Endothelial cell of hepatic sinusoid (primary cell): ENCODE results near the gene CCN2.
"Not testable (repeated sequence)": the region's sequence is repeated elsewhere in the genome, so short reads cannot be mapped to it uniquely, and the experiment has no call there.

Source experiments
- in situ Hi-C: cut with HindIII; loops from 2 replicates; pipeline ENCODE4 v1.10.0; 2017; ENCODE audit warnings: low sequenced_read_pairs

CCN2 gene

GRCh38 chr6:131946404-131946991 lies 4.7 kb downstream of the CCN2 start:
- in situ Hi-C loops: loop anchor here (5.0 kb wide), 1 partner anchor 186 kb away; no protein-coding TSS in a partner anchor

- in situ Hi-C loops: loop anchor here (5.0 kb wide), 1 partner anchor 186 kb away; no protein-coding TSS in a partner anchor
Observed at GRCh38 chr6:131945971-131946370, 5.2 kb downstream of the CCN2 start.

GRCh38 chr6:131937703-131938631 lies 13.2 kb downstream of the CCN2 start:
- in situ Hi-C loops: loop anchor here (5.0 kb wide), 1 partner anchor 74 kb away; no protein-coding TSS in a partner anchor

- in situ Hi-C loops: loop anchor here (5.0 kb wide), 1 partner anchor 75 kb away; no protein-coding TSS in a partner anchor
Observed at GRCh38 chr6:131937226-131937625, 13.9 kb downstream of the CCN2 start.

- in situ Hi-C loops: loop anchor here (5.0 kb wide), 1 partner anchor 76 kb away; no protein-coding TSS in a partner anchor
Observed at GRCh38 chr6:131936156-131936555, 15.0 kb downstream of the CCN2 start.

- in situ Hi-C loops: no loop called here
Observed at GRCh38 chr6:131931063-131931750, 20.0 kb downstream of the CCN2 start.

GRCh38 chr6:131929976-131930375 lies 21.2 kb downstream of the CCN2 start:
- in situ Hi-C loops: no loop called here

- in situ Hi-C loops: no loop called here
Observed at GRCh38 chr6:131929264-131929663, 21.9 kb downstream of the CCN2 start.

- in situ Hi-C loops: no loop called here
Observed at GRCh38 chr6:131924881-131925474, 26.2 kb downstream of the CCN2 start.

GRCh38 chr6:131923356-131923755 lies 27.8 kb downstream of the CCN2 start:
- in situ Hi-C loops: no loop called here

GRCh38 chr6:131920656-131921055 lies 30.5 kb downstream of the CCN2 start:
- in situ Hi-C loops: no loop called here

- in situ Hi-C loops: no loop called here
Observed at GRCh38 chr6:131918650-131919355, 32.4 kb downstream of the CCN2 start.

- in situ Hi-C loops: no loop called here
Observed at GRCh38 chr6:131917763-131918649, 33.2 kb downstream of the CCN2 start.

GRCh38 chr6:131917318-131917717 lies 33.9 kb downstream of the CCN2 start:
- in situ Hi-C loops: no loop called here

- in situ Hi-C loops: no loop called here
Observed at GRCh38 chr6:131916847-131917246, 34.3 kb downstream of the CCN2 start.

GRCh38 chr6:131916091-131916796 lies 34.9 kb downstream of the CCN2 start:
- in situ Hi-C loops: not testable (repeated sequence)

GRCh38 chr6:131914967-131915751 lies 36.0 kb downstream of the CCN2 start:
- in situ Hi-C loops: no loop called here

GRCh38 chr6:131914234-131914633 lies 36.9 kb downstream of the CCN2 start:
- in situ Hi-C loops: no loop called here
